Tibial artery (tissue), 4 donors: ENCODE data around the gene SPOCK3.

Experiments
- DNase-seq, 2 donors: peaks; one replicate each; pipeline ENCODE4 v3.0.0-alpha.2; 2019
- H3K27ac ChIP-seq, 2 donors: fragments of 200-600 bp; sonication (generic) in 1 of 2; 1 replicate in 1 of 2; 2 replicates in 1 of 2; pipeline ENCODE4 v1.5.1; 2018 to 2019; ENCODE audit warnings: mild to moderate bottlenecking in 1 of 2
- H3K27me3 ChIP-seq, 2 donors: fragments of 200-600 bp; sonication (generic) in 1 of 2; one replicate each; pipeline versions ENCODE4 v1.5.1 to v1.6.0; 2016 to 2019
- H3K36me3 ChIP-seq, 3 donors: fragments of 200-600 bp; sonication (generic) in 2 of 3; one replicate each; pipeline ENCODE4 v1.5.1; 2016 to 2019; ENCODE audit warnings: mild to moderate bottlenecking in 2 of 3
- H3K4me1 ChIP-seq, 4 donors: fragments of 200-600 bp; sonication (generic) in 2 of 4; 1 replicate in 3 of 4; 2 replicates in 1 of 4; pipeline ENCODE4 v1.5.1; 2016 to 2019
- H3K4me3 ChIP-seq, 2 donors: fragments of 200-600 bp; sonication (generic) in 1 of 2; 1 replicate in 1 of 2; 2 replicates in 1 of 2; pipeline ENCODE4 v1.5.1; 2018 to 2019; ENCODE audit warnings: mild to moderate bottlenecking in 2 of 2
- H3K9me3 ChIP-seq, 3 donors: fragments of 200-600 bp; sonication (generic) in 1 of 3; one replicate each; pipeline ENCODE4 v1.5.1; 2016 to 2019
- intact Hi-C: fragments of 100-400 bp; cut with DNase I; formaldehyde crosslinking; loops from one replicate; pipeline ENCODE4 v1.15.0; 2023; ENCODE audit warnings: low total_unique reads
- TF ChIP-seq, protein P1 (sequence below), 2 experiments: fragments of 200-600 bp in 1 of 2; fragments of 450-650 bp in 1 of 2; IDR thresholded peaks; one replicate each; pipeline ENCODE4 v1.5.1; 2017 to 2019; ENCODE audit warnings: antibody characterized with exemption in 2 of 2, mild to moderate bottlenecking in 1 of 2, moderate library complexity in 1 of 2

SPOCK3 gene

DNA sequence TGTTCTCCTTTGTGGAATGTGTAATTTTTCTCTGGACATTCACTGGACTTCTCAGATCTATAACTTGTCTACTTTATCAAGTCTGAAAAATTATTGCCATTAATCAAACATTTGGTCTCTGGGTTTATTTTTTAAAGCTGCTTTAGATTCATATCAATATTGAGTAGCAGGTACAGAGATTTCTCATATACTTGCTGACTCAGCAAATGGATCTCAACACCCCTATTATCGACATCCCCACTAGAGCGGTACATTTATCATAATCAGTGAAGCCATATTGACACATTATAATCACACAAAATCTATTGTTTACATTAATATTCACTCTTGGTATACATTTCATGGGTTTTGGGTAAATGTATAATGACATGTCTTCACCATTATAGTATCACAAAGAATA, 268.7 kb downstream of the SPOCK3 start:
- intact Hi-C loops, result no loop called here
- TF ChIP-seq, protein P1, sequence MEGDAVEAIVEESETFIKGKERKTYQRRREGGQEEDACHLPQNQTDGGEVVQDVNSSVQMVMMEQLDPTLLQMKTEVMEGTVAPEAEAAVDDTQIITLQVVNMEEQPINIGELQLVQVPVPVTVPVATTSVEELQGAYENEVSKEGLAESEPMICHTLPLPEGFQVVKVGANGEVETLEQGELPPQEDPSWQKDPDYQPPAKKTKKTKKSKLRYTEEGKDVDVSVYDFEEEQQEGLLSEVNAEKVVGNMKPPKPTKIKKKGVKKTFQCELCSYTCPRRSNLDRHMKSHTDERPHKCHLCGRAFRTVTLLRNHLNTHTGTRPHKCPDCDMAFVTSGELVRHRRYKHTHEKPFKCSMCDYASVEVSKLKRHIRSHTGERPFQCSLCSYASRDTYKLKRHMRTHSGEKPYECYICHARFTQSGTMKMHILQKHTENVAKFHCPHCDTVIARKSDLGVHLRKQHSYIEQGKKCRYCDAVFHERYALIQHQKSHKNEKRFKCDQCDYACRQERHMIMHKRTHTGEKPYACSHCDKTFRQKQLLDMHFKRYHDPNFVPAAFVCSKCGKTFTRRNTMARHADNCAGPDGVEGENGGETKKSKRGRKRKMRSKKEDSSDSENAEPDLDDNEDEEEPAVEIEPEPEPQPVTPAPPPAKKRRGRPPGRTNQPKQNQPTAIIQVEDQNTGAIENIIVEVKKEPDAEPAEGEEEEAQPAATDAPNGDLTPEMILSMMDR (IDR thresholded peaks at IDR 0.05), result no peak
- Histone ChIP-seq H3K9me3 (peaks cover 0 to 9% (median 0%) of the 10 kb centered on the region in 3 donors), H3K27me3 (no peaks in the 10 kb centered on the region), H3K4me3 (no peak overlapping the region), H3K4me1 (no peaks in the 10 kb centered on the region), H3K27ac (no peak overlapping the region), H3K36me3 (no peaks in the 10 kb centered on the region)
- DNase-seq, result no peak

DNA sequence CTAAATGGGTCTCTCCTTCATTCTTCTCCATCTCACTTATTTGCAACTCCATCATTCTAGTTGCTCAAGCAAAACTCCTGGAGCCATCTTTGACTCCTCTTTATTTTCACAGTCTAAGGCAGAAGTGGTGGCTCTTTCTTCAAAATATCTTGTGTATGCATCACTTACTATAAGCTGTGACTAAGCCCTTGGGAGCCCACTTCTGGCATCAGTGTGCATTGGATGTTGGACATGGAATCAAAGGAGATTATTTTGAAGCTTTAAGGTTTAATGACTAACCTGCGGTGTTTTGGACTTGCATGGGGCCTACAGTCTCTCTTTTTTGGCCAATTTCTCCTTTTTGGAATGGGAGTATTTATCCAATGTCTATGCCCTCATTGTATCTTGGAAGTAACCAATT, 276.8 kb downstream of the SPOCK3 start:
- Histone ChIP-seq H3K27me3 (no peaks in the 10 kb centered on the region), H3K27ac (no peak overlapping the region), H3K9me3 (no peaks in the 10 kb centered on the region), H3K4me1 (no peaks in the 10 kb centered on the region), H3K4me3 (no peak overlapping the region), H3K36me3 (no peaks in the 10 kb centered on the region)
- intact Hi-C loops, result no loop called here
- DNase-seq, result no peak
- TF ChIP-seq, protein P1 (IDR thresholded peaks at IDR 0.05), result no peak

DNA sequence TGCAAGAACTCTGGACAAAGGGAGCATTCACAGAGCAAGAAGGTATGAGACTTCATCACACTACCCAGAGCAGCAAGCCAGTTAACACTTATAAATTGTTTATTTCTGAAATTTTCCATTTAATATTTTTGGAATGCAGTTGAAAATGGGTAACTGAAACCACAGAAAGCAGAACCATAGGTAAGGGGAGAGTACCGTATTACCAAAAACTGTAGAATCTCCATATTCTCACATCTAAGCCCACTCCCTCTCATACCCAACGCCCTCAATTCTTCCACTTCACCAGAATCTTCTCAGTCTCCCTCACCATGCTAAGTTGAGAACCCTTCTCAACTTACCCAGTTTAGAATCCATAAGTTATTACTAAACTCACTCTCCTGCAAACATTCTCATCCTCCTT, 277.8 kb downstream of the SPOCK3 start:
- no peaks in the 10 kb centered on the region for H3K9me3 ChIP-seq
- TF ChIP-seq, protein P1 (IDR thresholded peaks at IDR 0.05), result no peak
- H3K27ac ChIP-seq, result no peak overlapping the region
- H3K36me3 ChIP-seq, result no peaks in the 10 kb centered on the region
- intact Hi-C loops, result no loop called here
- H3K27me3 ChIP-seq, result no peaks in the 10 kb centered on the region
- no peaks in the 10 kb centered on the region for H3K4me1 ChIP-seq
- no peak overlapping the region for H3K4me3 ChIP-seq
- DNase-seq, result no peak

DNA sequence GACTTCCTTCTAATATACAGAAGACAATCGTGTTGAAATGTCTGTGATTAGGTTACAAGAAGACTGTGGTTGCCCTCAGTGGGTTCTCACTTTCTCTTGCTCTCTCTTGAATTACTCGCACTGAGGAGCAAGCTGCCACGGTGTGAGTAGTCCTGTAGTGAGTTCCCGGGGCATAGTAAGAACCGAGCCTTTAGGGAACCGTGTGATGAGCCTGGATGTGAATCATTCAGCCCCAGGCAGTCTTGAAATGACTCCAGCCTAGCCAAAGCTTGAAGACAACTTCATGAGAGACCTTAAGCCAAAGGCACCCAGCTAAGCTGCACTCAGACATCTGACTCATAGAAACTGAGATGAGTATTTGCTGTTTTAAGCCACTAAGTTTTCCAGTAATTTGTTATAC, 292.7 kb downstream of the SPOCK3 start:
- TF ChIP-seq, protein P1 (IDR thresholded peaks at IDR 0.05), result no peak
- Histone ChIP-seq H3K27ac (no peak overlapping the region), H3K27me3 (no peaks in the 10 kb centered on the region), H3K4me1 (no peaks in the 10 kb centered on the region), H3K4me3 (no peak overlapping the region), H3K9me3 (no peaks in the 10 kb centered on the region), H3K36me3 (no peaks in the 10 kb centered on the region)
- intact Hi-C loops, result no loop called here
- no peak for DNase-seq

DNA sequence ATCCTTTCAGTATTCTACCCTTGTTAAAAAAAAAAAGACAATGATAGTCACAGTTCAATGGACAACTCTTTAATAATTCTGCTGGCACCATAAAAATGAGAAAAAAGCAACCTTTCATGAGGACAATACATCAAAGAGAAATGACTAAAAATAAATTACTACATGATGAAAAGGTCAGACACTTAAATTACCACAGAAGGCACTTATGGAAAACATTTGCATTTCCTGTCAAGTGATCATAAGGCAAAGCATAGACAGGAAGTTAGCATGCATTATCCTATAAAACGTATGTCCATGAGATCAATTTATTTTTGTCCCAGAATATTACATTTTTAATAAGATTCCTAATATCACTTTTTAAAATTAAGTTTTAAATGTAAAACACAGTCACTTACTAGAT, 303.8 kb downstream of the SPOCK3 start:
- H3K27me3 ChIP-seq, result no peaks in the 10 kb centered on the region
- H3K36me3 ChIP-seq, result no peaks in the 10 kb centered on the region
- intact Hi-C loops, result no loop called here
- no peak overlapping the region for H3K4me3 ChIP-seq
- H3K4me1 ChIP-seq, result no peaks in the 10 kb centered on the region
- DNase-seq, result no peak
- TF ChIP-seq, protein P1 (IDR thresholded peaks at IDR 0.05), result no peak
- H3K27ac ChIP-seq, result no peak overlapping the region
- no peaks in the 10 kb centered on the region for H3K9me3 ChIP-seq

DNA sequence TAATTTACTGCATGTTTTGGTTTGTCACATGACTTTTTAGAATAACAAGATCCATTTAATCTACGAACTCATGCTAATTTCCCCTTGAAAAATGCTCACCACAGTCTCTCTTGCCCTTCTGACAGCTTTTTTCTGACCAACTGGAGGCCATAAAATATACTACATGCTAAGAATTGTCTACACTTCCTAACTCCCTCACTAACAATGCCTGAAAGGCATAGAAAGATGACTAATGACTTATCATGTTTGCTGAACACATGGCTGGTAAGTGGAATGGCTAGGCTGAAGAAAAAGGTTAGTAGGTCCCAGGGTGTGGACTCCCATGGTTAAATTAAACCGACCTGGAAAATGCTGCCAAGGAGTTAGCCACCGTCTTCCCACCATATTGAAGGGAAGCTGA, 309.9 kb downstream of the SPOCK3 start:
- DNase-seq, result no peak
- no peaks in the 10 kb centered on the region for H3K4me1 ChIP-seq
- intact Hi-C loops, result no loop called here
- no peaks in the 10 kb centered on the region for H3K27me3 ChIP-seq
- H3K4me3 ChIP-seq, result no peak overlapping the region
- no peaks in the 10 kb centered on the region for H3K36me3 ChIP-seq
- H3K9me3 ChIP-seq, result no peaks in the 10 kb centered on the region
- no peak overlapping the region for H3K27ac ChIP-seq
- TF ChIP-seq, protein P1 (IDR thresholded peaks at IDR 0.05), result no peak
